GM12878 (cell line): ENCODE data around the gene STAG2. TPM values are rescaled to one million over a fixed set of nuclear protein-coding genes. Genes with fewer than 3 reads are reported as not detected.

Experiments
- ATAC-seq: fragments of 200-7000 bp; cut with Tn5 transposase; 3 replicates; pipeline ENCODE4 v1.9.1; 2020; ENCODE audit warnings: mild to moderate bottlenecking, moderate library complexity
- BruUV-seq: library from RNA; stranded (reverse); fragments of 400-500 nt; replicated peaks from 2 replicates; lab custom pipeline; 2021; lab: Mats Ljungman, UMichigan
- CTCF ChIA-PET: fragments of 300-600 bp; sonication (Branson Sonifier 250); formaldehyde crosslinking; extraction: SDS; loops from one replicate; lab custom pipeline; 2021; ENCODE audit warnings: inconsistent platforms; lab: Yijun Ruan, JAX
- POLR2A ChIA-PET: fragments of 350-600 bp; formaldehyde crosslinking; extraction: SDS; loops from one replicate; lab custom pipeline; 2021; ENCODE audit warnings: inconsistent platforms; lab: Charles Lee
- RAD21 ChIA-PET: fragments of 300-600 bp; sonication (Branson Sonifier 250); formaldehyde crosslinking; loops from one replicate; lab custom pipeline; 2023; ENCODE audit warnings: antibody characterized with exemption; ENCODE audit not compliant: unreplicated experiment; lab: Charles Lee
- SMC1A ChIA-PET: fragments of 300-600 bp; sonication (Branson Sonifier 250); formaldehyde crosslinking; loops from one replicate; lab custom pipeline; 2023; ENCODE audit not compliant: unreplicated experiment, uncharacterized antibody; lab: Charles Lee
- DNase-seq: peaks from one replicate; pipeline ENCODE4 v3.0.0-alpha.2; 2011; ENCODE audit warnings: low read depth, low spot score
- FAIRE-seq: peaks from 3 replicates; lab custom pipeline; 2011; peaks lifted over from hg19 to GRCh38; lab: Jason Lieb, UNC
- H2AFZ ChIP-seq: 2 replicates; pipeline ENCODE4 v1.6.0; 2011; ENCODE audit warnings: low read depth, low read length, control low read depth; ENCODE audit not compliant: control insufficient read depth
- H3K27ac ChIP-seq: 2 replicates; pipeline ENCODE4 v1.5.1; 2011; ENCODE audit warnings: control low read depth; ENCODE audit not compliant: control insufficient read depth, insufficient read depth
- H3K27me3 ChIP-seq, 2 experiments: replicated peaks in 1 of 2; 2 replicates each; pipeline versions ENCODE4 v1.6.0 to v1.6.1; 2011; ENCODE audit warnings: low read length in 1 of 2; ENCODE audit not compliant: control insufficient read depth in 2 of 2, insufficient read depth in 2 of 2
- H3K36me3 ChIP-seq, 2 experiments: 2 replicates each; pipeline ENCODE4 v1.5.1; 2011; ENCODE audit warnings: low read length in 1 of 2; ENCODE audit not compliant: control insufficient read depth in 2 of 2, insufficient read depth in 2 of 2
- H3K4me1 ChIP-seq: 2 replicates; pipeline ENCODE4 v1.6.1; 2011; ENCODE audit warnings: mild to moderate bottlenecking, low read length, moderate library complexity, mixed read lengths; ENCODE audit not compliant: control insufficient read depth, insufficient read depth
- H3K4me2 ChIP-seq: 2 replicates; pipeline ENCODE4 v1.6.0; 2011; ENCODE audit warnings: control low read depth; ENCODE audit not compliant: control insufficient read depth, insufficient read depth
- H3K4me3 ChIP-seq: fragments of 200-600 bp; sonication (generic); 2 replicates; pipeline ENCODE4 v1.5.1; 2016
- H3K79me2 ChIP-seq: 2 replicates; pipeline ENCODE4 v1.6.0; 2011; ENCODE audit warnings: low read length; ENCODE audit not compliant: control insufficient read depth, insufficient read depth
- H3K9ac ChIP-seq: 2 replicates; pipeline ENCODE4 v1.8.0; 2011; ENCODE audit warnings: low read length, control low read depth, mixed read lengths; ENCODE audit not compliant: control insufficient read depth, insufficient read depth
- H3K9me3 ChIP-seq: replicated peaks from 3 replicates; pipeline ENCODE4 v1.5.1; 2011; ENCODE audit warnings: mild to moderate bottlenecking, low read length; ENCODE audit not compliant: control insufficient read depth, insufficient read depth
- H4K20me1 ChIP-seq: 2 replicates; pipeline ENCODE4 v1.6.0; 2011; ENCODE audit not compliant: control insufficient read depth, insufficient read depth
- CBX3 ChIP-seq: fragments of 200-600 bp; sonication (generic); IDR thresholded peaks from 2 replicates; pipeline ENCODE4 v1.6.1; 2016; ENCODE audit warnings: low read depth, borderline replicate concordance
- CEBPB ChIP-seq, 2 experiments: fragments of 150-350 bp in 1 of 2; IDR thresholded peaks; 2 replicates each; pipeline ENCODE4 v1.6.1; 2012 to 2014; ENCODE audit warnings: low read depth in 2 of 2, low read length in 2 of 2, borderline replicate concordance in 1 of 2, inconsistent platforms in 1 of 2
- FOS ChIP-seq: IDR thresholded peaks from 3 replicates; pipeline ENCODE4 v1.6.1; 2011; ENCODE audit warnings: borderline replicate concordance; ENCODE audit not compliant: insufficient read length; ENCODE audit errors: extremely low read depth
- IKZF1 ChIP-seq: fragments of 450-650 bp; conservative IDR thresholded peaks from 2 replicates; pipeline ENCODE4 v1.6.1; 2017; ENCODE audit warnings: antibody characterized with exemption, mild to moderate bottlenecking
- IKZF2 ChIP-seq, 2 experiments: fragments of 450-650 bp; IDR thresholded peaks; 2 replicates each; pipeline ENCODE4 v1.6.1; 2017; ENCODE audit warnings: mild to moderate bottlenecking in 2 of 2, moderate library complexity in 2 of 2
- MXI1 ChIP-seq: fragments of 150-350 bp; IDR thresholded peaks from 2 replicates; pipeline ENCODE4 v1.6.1; 2011; ENCODE audit warnings: low read depth, mild to moderate bottlenecking, inconsistent platforms, low read length, improper control_type of control experiment
- NBN ChIP-seq: fragments of 450-650 bp; IDR thresholded peaks from 2 replicates; pipeline ENCODE4 v1.6.1; 2016
- NR2C2 ChIP-seq: IDR thresholded peaks from 2 replicates; pipeline ENCODE4 v1.6.1; 2011; ENCODE audit warnings: borderline replicate concordance, low read depth; ENCODE audit not compliant: control insufficient read depth, insufficient read length
- NRF1 ChIP-seq: conservative IDR thresholded peaks from 2 replicates; pipeline ENCODE4 v1.6.1; 2011; ENCODE audit warnings: mild to moderate bottlenecking, low read depth, low read length, improper control_type of control experiment
- RB1 ChIP-seq: fragments of 450-650 bp; formaldehyde crosslinking; IDR thresholded peaks from 2 replicates; pipeline ENCODE4 v1.6.1; 2017; ENCODE audit warnings: mild to moderate bottlenecking, borderline replicate concordance
- RUNX3 ChIP-seq: IDR thresholded peaks from 2 replicates; pipeline ENCODE4 v1.6.1; 2012; ENCODE audit warnings: low read length, inconsistent platforms
- SMC3 ChIP-seq: IDR thresholded peaks from 2 replicates; pipeline ENCODE4 v1.6.1; 2011; ENCODE audit warnings: low read length, improper control_type of control experiment, borderline replicate concordance
- SREBF1 ChIP-seq: IDR thresholded peaks from 2 replicates; pipeline ENCODE4 v1.6.1; 2012; ENCODE audit warnings: mild to moderate bottlenecking, low read length
- SREBF2 ChIP-seq: IDR thresholded peaks from 2 replicates; pipeline ENCODE4 v1.6.1; 2012; ENCODE audit warnings: mild to moderate bottlenecking, low read length
- TARDBP ChIP-seq: IDR thresholded peaks from 2 replicates; pipeline ENCODE4 v1.6.1; 2016; ENCODE audit warnings: borderline replicate concordance
- YY1 ChIP-seq: IDR thresholded peaks from 2 replicates; pipeline ENCODE4 v1.6.1; 2011; ENCODE audit warnings: low read depth, mild to moderate bottlenecking, low read length
- WGBS: methylation state at CpG from one replicate; pipeline ENCODE4 v1.1.6; 2016; ENCODE audit warnings: low lambda C conversion rate; ENCODE audit not compliant: insufficient replicate concordance, insufficient coverage; ENCODE audit errors: missing lambda C conversion rate; 5-methylcytosine and 5-hydroxymethylcytosine counted together
- in situ Hi-C: fragments of 300-500 bp; cut with MboI; formaldehyde crosslinking; loops from 9 replicates; pipeline ENCODE4 v1.14.3; 2018; ENCODE audit warnings: mixed read lengths
- intact Hi-C: fragments of 100-400 bp; cut with micrococcal nuclease; formaldehyde crosslinking; loops from one replicate; pipeline ENCODE4 v1.14.2; 2022; ENCODE audit not compliant: unreplicated experiment
- polyA plus RNA-seq, 11 experiments: library from polyadenylated mRNA; depleted of rRNA in 4 of 11; unstranded in 6 of 11; stranded (reverse) in 5 of 11; fragments of >200 nt; fragmentation: Nextera tagmentation in 4 of 11; fragmentation: Illumina TruSeq in 1 of 11; extraction: Ambion mirVana in 4 of 11; extraction: Trizol in 1 of 11; gene quantifications; 1 replicate in 1 of 11; 2 replicates in 10 of 11; pipeline versions ENCODE4 v1.2.1 to v1.2.3, GENCODE V29; 2011 to 2016; ENCODE audit warnings: inconsistent platforms in 2 of 11, missing spikeins in 2 of 11, low read depth in 1 of 11
- total RNA-seq, 4 experiments: library from RNA; depleted of rRNA in 3 of 4; stranded (reverse); fragments of >200 nt in 3 of 4; fragmentation: Illumina TruSeq in 1 of 4; extraction: Trizol in 1 of 4; gene quantifications; 2 replicates each; pipeline versions ENCODE4 v1.2.1 to v1.2.3, GENCODE V29; 2013 to 2021
- TF ChIP-seq, protein P1 (sequence below): fragments of 150-350 bp; IDR thresholded peaks from 2 replicates; pipeline ENCODE4 v1.6.1; 2016; ENCODE audit warnings: low read depth, low read length

The STAG2 gene
- total and polyA plus RNA-seq, 10 of the 15 experiments (the other 5 are each of a cell fraction or from before 2014, with no cell fraction given) = 26.9 to 84.2 (median 46.7) TPM

GRCh38 chrX:124028182-124028581, 66.7 kb downstream of the STAG2 start:
- ChIA-PET POLR2A (no interaction called here), CTCF (no interaction called here), SMC1A (interaction anchor here (1.0 kb wide), 1 partner anchor 10 kb away, joined by 3 read pairs; no protein-coding TSS in a partner anchor), RAD21 (no interaction called here)
- Histone ChIP-seq H3K36me3 (no peaks in the 10 kb centered on the region; a peak in 1 of 4 replicates), H3K4me2 (no peak overlapping the region), H3K4me3 (no peak overlapping the region), H3K27ac (no peak overlapping the region), H3K9ac (no peak overlapping the region), H4K20me1 (no peaks in the 10 kb centered on the region), H3K79me2 (no peaks in the 10 kb centered on the region; the same call in none of the 2 replicates), H2AFZ (no peak overlapping the region), H3K27me3 (no peaks in the 10 kb centered on the region), H3K9me3 (no peaks in the 10 kb centered on the region), H3K4me1 (no peaks in the 10 kb centered on the region)
- TF ChIP-seq SMC3 (no peak), CBX3 (no peak), NRF1 (no peak), MXI1 (no peak), RUNX3 (no peak), TARDBP (no peak), NR2C2 (no peak), RB1 (no peak), FOS (no peak), NBN (no peak), IKZF1 (no peak), CEBPB (IDR thresholded peaks at IDR 0.05; ENCODE audit: borderline replicate concordance in 1 of 2, low read depth in 2 of 2, low read length in 2 of 2) (no peak), SREBF1 (no peak), IKZF2 (IDR thresholded peaks at IDR 0.05) (no peak), SREBF2 (no peak), YY1 (no peak)
- TF ChIP-seq, protein P1, sequence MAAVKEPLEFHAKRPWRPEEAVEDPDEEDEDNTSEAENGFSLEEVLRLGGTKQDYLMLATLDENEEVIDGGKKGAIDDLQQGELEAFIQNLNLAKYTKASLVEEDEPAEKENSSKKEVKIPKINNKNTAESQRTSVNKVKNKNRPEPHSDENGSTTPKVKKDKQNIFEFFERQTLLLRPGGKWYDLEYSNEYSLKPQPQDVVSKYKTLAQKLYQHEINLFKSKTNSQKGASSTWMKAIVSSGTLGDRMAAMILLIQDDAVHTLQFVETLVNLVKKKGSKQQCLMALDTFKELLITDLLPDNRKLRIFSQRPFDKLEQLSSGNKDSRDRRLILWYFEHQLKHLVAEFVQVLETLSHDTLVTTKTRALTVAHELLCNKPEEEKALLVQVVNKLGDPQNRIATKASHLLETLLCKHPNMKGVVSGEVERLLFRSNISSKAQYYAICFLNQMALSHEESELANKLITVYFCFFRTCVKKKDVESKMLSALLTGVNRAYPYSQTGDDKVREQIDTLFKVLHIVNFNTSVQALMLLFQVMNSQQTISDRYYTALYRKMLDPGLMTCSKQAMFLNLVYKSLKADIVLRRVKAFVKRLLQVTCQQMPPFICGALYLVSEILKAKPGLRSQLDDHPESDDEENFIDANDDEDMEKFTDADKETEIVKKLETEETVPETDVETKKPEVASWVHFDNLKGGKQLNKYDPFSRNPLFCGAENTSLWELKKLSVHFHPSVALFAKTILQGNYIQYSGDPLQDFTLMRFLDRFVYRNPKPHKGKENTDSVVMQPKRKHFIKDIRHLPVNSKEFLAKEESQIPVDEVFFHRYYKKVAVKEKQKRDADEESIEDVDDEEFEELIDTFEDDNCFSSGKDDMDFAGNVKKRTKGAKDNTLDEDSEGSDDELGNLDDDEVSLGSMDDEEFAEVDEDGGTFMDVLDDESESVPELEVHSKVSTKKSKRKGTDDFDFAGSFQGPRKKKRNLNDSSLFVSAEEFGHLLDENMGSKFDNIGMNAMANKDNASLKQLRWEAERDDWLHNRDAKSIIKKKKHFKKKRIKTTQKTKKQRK = no peak
- DNase-seq = no peak
- in situ Hi-C loops = no loop called here
- intact Hi-C loops = no loop called here
- 48% methylated on average over 3 of the region's 3 CpGs for WGBS
- no TSS peak for BruUV-seq
- FAIRE-seq = no peak
- ATAC-seq = no peak
